Gastrocnemius medialis (tissue), 4 donors: Measurements from ENCODE around the gene KRT2. TPM values are rescaled to one million over a fixed set of nuclear protein-coding genes. Genes with fewer than 3 reads are reported as not detected.

Experiments used
- ATAC-seq, 2 donors: fragments of 150-250 bp; one replicate each; pipeline ENCODE4 v1.9.1; 2016
- DNase-seq, 2 donors: peaks; one replicate each; pipeline ENCODE4 v3.0.0-alpha.2; 2019
- H3K27ac ChIP-seq, 4 donors: fragments of 200-600 bp; sonication (generic); 1 replicate in 1 of 4; 2 replicates in 3 of 4; pipeline ENCODE4 v1.5.1; 2016 to 2018; ENCODE audit warnings: mild to moderate bottlenecking in 2 of 4, moderate library complexity in 1 of 4
- H3K27me3 ChIP-seq, 3 donors: fragments of 200-600 bp; sonication (generic) in 2 of 3; 1 replicate in 1 of 3; 2 replicates in 2 of 3; pipeline versions ENCODE4 v1.5.1 to v1.6.0; 2016 to 2019; ENCODE audit warnings: mild to moderate bottlenecking in 1 of 3, moderate library complexity in 1 of 3
- H3K36me3 ChIP-seq, 2 donors: fragments of 200-600 bp; sonication (generic) in 1 of 2; one replicate each; pipeline ENCODE4 v1.5.1; 2017 to 2018
- H3K4me1 ChIP-seq, 2 donors: fragments of 200-600 bp; sonication (generic) in 1 of 2; one replicate each; pipeline ENCODE4 v1.5.1; 2016 to 2017; ENCODE audit warnings: mild to moderate bottlenecking in 2 of 2
- H3K4me3 ChIP-seq, 4 donors: fragments of 200-600 bp; sonication (generic) in 3 of 4; 1 replicate in 1 of 4; 2 replicates in 3 of 4; pipeline ENCODE4 v1.5.1; 2016 to 2019; ENCODE audit warnings: mild to moderate bottlenecking in 2 of 4
- H3K9me3 ChIP-seq, 3 donors: fragments of 200-600 bp; sonication (generic) in 2 of 3; 1 replicate in 1 of 3; 2 replicates in 2 of 3; pipeline ENCODE4 v1.5.1; 2016 to 2019
- POLR2A ChIP-seq, 2 donors: fragments of 450-650 bp; IDR thresholded peaks; one replicate each; pipeline ENCODE4 v1.6.1; 2017; ENCODE audit warnings: antibody characterized with exemption in 2 of 2, mild to moderate bottlenecking in 2 of 2, moderate library complexity in 2 of 2
- in situ Hi-C, 4 donors: fragments of 200-750 bp; cut with MboI; loops; one replicate each; pipeline versions ENCODE4 v1.15.0 to v1.8.0; 2017; ENCODE audit warnings: low sequenced_read_pairs in 4 of 4
- intact Hi-C: fragments of 100-400 bp; cut with DNase I; formaldehyde crosslinking; loops from one replicate; pipeline ENCODE4 v1.15.1; 2023; ENCODE audit warnings: low total_unique reads
- total RNA-seq, 4 donors: library from RNA; depleted of rRNA; stranded (reverse); fragments of >200 nt; gene quantifications; one replicate each; pipeline versions ENCODE4 v1.1.0 to v1.2.3, GENCODE V29; 2016
- TF ChIP-seq, protein P1 (sequence below), 5 experiments: fragments of 450-650 bp in 3 of 5; fragments of 200-600 bp in 2 of 5; sonication (generic) in 2 of 5; IDR thresholded peaks in 4 of 5; conservative IDR thresholded peaks in 1 of 5; 1 replicate in 4 of 5; 2 replicates in 1 of 5; pipeline ENCODE4 v1.5.1; 2016 to 2019; ENCODE audit warnings: antibody characterized with exemption in 5 of 5, mild to moderate bottlenecking in 3 of 5, moderate library complexity in 3 of 5

The KRT2 gene
- total RNA-seq, 4 donors from 2014 or later = not detected

DNA sequence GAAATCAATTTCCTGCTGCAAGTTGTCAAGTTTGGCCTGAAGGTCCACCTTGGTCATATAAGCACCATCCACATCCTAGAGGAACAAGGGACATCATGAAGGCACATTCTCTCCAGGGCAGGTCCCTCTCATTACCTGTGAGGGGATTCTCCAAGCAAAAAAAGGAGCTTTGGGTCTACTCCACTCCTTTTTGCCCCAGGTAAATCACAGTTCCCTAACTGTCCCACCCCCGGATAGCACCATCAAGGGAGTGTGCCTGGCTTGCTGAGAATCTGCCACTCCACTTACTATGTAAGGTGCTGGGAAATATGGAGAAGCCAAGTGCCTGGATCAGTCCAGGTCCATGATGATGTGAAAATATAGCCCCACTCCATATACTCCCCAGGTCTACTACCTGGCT is 25.7 kb upstream of the KRT2 start:
- H3K4me1 ChIP-seq = no peaks in the 10 kb centered on the region
- DNase-seq (no peak), ATAC-seq (no peak)
- in situ Hi-C loops (no loop called here), intact Hi-C loops (no loop called here)
- H3K27ac ChIP-seq = no peak overlapping the region
- no peaks in the 10 kb centered on the region for H3K36me3 ChIP-seq
- no peaks in the 10 kb centered on the region for H3K9me3 ChIP-seq
- TF ChIP-seq, protein P1, sequence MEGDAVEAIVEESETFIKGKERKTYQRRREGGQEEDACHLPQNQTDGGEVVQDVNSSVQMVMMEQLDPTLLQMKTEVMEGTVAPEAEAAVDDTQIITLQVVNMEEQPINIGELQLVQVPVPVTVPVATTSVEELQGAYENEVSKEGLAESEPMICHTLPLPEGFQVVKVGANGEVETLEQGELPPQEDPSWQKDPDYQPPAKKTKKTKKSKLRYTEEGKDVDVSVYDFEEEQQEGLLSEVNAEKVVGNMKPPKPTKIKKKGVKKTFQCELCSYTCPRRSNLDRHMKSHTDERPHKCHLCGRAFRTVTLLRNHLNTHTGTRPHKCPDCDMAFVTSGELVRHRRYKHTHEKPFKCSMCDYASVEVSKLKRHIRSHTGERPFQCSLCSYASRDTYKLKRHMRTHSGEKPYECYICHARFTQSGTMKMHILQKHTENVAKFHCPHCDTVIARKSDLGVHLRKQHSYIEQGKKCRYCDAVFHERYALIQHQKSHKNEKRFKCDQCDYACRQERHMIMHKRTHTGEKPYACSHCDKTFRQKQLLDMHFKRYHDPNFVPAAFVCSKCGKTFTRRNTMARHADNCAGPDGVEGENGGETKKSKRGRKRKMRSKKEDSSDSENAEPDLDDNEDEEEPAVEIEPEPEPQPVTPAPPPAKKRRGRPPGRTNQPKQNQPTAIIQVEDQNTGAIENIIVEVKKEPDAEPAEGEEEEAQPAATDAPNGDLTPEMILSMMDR (IDR thresholded peaks at IDR 0.05 in 4 of 5, conservative IDR thresholded peaks at IDR 0.05 in 1 of 5) = no peak
- TF ChIP-seq POLR2A (IDR thresholded peaks at IDR 0.05) = no peak
- H3K4me3 ChIP-seq = no peak overlapping the region
- H3K27me3 ChIP-seq = peaks cover 0 to 4% (median 0%) of the 10 kb centered on the region in 3 donors

DNA sequence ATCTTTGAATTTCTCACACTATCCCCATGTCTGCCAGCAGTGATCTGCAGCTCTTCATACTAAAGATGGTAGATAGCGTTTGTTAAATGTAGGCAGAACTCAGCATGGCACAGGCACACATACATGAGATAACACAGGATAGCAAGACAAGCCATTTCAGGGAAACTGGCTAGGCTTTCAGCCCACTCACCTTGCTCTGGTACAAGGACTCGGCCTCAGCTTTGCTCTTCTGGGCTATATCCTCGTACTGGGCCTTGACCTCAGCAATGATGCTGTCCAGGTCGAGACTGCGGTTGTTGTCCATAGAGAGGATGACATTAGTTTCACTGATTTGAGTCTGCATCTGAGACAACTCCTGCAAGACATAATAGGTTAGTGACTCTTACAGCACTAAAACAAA is 25.1 kb upstream of the KRT2 start:
- Histone ChIP-seq H3K36me3 (no peaks in the 10 kb centered on the region), H3K27ac (no peak overlapping the region), H3K4me3 (no peak overlapping the region), H3K27me3 (peaks cover 0 to 4% (median 0%) of the 10 kb centered on the region in 3 donors), H3K9me3 (no peaks in the 10 kb centered on the region), H3K4me1 (no peaks in the 10 kb centered on the region)
- in situ Hi-C loops = no loop called here
- TF ChIP-seq POLR2A (IDR thresholded peaks at IDR 0.05) = no peak
- TF ChIP-seq, protein P1 (IDR thresholded peaks at IDR 0.05 in 4 of 5, conservative IDR thresholded peaks at IDR 0.05 in 1 of 5) = no peak
- ATAC-seq = no peak
- no peak for DNase-seq
- intact Hi-C loops = no loop called here

DNA sequence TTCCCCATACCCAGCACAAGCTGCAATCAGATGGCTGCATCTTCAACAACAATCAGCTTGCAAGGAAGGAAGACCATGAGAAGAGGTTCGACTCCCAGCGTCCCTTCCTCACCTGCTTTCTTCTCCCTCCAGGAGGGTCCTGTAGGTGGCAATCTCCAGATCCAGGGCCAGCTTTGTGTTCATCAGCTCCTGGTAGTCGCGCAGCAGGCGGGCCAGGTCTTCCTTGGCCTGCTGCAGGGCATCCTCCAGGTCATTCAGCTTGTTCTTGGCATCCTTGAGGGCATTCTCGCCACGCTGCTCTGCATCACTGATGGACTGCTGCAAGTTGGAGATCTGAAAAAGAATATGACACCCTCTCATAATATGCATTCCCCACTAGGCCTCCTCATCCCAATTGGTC is 24.2 kb upstream of the KRT2 start:
- intact Hi-C loops = no loop called here
- no peak for TF ChIP-seq POLR2A (IDR thresholded peaks at IDR 0.05)
- TF ChIP-seq, protein P1 (IDR thresholded peaks at IDR 0.05 in 4 of 5, conservative IDR thresholded peaks at IDR 0.05 in 1 of 5) = no peak
- no peaks in the 10 kb centered on the region for H3K36me3 ChIP-seq
- in situ Hi-C loops = no loop called here
- H3K4me1 ChIP-seq = no peaks in the 10 kb centered on the region
- H3K9me3 ChIP-seq = no peaks in the 10 kb centered on the region
- H3K27me3 ChIP-seq = peaks cover 0 to 4% (median 0%) of the 10 kb centered on the region in 3 donors
- DNase-seq (no peak), ATAC-seq (no peak)
- H3K4me3 ChIP-seq = no peak overlapping the region
- no peak overlapping the region for H3K27ac ChIP-seq

DNA sequence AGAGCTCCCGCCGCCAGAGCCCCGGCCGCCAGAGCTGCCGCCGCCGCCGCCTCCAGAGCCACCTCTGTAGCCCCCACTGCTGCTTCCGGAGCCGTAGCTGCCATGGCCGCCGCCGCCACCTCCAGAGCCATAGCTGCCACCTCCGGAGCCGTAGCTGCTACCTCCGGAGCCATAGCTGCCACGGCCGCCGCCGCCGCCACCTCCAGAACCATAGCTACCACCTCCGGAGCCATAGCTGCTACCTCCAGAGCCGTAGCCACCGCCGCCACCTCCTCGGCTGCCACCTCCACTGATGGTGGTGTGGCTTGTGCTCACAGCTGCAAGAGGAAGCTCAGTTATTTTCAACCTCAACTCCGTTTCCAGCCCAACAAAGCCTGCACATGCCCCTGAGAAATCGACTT is 23.3 kb upstream of the KRT2 start:
- in situ Hi-C loops (no loop called here), intact Hi-C loops (no loop called here)
- no peaks in the 10 kb centered on the region for H3K36me3 ChIP-seq
- H3K27me3 ChIP-seq = peaks cover 0 to 4% (median 0%) of the 10 kb centered on the region in 3 donors
- no peak for ATAC-seq
- no peaks in the 10 kb centered on the region for H3K4me1 ChIP-seq
- no peak overlapping the region for H3K27ac ChIP-seq
- no peak overlapping the region for H3K4me3 ChIP-seq
- H3K9me3 ChIP-seq = no peaks in the 10 kb centered on the region
- TF ChIP-seq POLR2A (IDR thresholded peaks at IDR 0.05) = no peak
- TF ChIP-seq, protein P1 (IDR thresholded peaks at IDR 0.05 in 4 of 5, conservative IDR thresholded peaks at IDR 0.05 in 1 of 5) = no peak
- DNase-seq = no peak

DNA sequence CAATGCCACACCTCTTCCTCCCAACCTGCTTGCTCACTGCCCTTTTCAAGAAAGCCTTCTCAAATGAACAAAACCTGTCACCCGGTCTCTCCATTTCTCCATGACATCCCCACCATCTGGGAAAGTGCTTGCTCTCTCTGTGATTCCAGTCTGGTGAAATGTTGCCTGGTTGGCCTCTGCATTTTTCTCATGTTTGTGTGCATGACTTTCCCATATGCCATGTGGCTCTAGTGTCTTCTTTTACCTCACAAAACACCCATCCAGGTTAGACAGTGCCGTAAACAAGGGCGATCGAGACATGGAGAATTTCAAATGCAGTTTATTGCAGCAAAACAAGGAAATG is 22.4 kb upstream of the KRT2 start:
- H3K4me1 ChIP-seq = no peaks in the 10 kb centered on the region
- no peaks in the 10 kb centered on the region for H3K36me3 ChIP-seq
- H3K27ac ChIP-seq = no peak overlapping the region
- TF ChIP-seq POLR2A (IDR thresholded peaks at IDR 0.05) = no peak
- TF ChIP-seq, protein P1 (IDR thresholded peaks at IDR 0.05 in 4 of 5, conservative IDR thresholded peaks at IDR 0.05 in 1 of 5) = no peak
- no peak for ATAC-seq
- intact Hi-C loops (no loop called here), in situ Hi-C loops (no loop called here)
- H3K4me3 ChIP-seq = no peak overlapping the region
- peaks cover 0 to 4% (median 0%) of the 10 kb centered on the region in 3 donors for H3K27me3 ChIP-seq
- H3K9me3 ChIP-seq = no peaks in the 10 kb centered on the region
- no peak for DNase-seq
